ENCODE results near the gene TIAL1. TPM values are rescaled to one million over a fixed set of nuclear protein-coding genes. Genes with fewer than 3 reads are reported as not detected.
A peak's percentile ranks its signal among the peaks of the same experiment; 100 is the strongest.

The TIAL1 gene
- total and polyA plus RNA-seq, 7 donors = 29.4 to 132 (median 68.3) TPM

- H3K27me3 ChIP-seq = no peaks in the 10 kb centered on the region
- peaks cover 0 to 6% (median 2%) of the 10 kb centered on the region in 4 donors for H3K4me1 ChIP-seq
- intact Hi-C loops (cut with DNase I) = loop anchor here (2.0 to 5.0 kb wide), 2 partner anchors 118 to 249 kb away; partner anchors contain the start of gene INPP5F
- no peak overlapping the region for H3K4me3 ChIP-seq
- H3K27ac ChIP-seq = no peak overlapping the region
- WGBS, 2 donors = 90 to 91% methylated on average over 4 of the region's 4 CpGs
- DNase-seq = no peak
- H3K36me3 ChIP-seq = no peaks in the 10 kb centered on the region
- TF ChIP-seq POLR2A (IDR thresholded peaks at IDR 0.05) (no peak), POLR2AphosphoS5 (IDR thresholded peaks at IDR 0.05) (no peak), EP300 (IDR thresholded peaks at IDR 0.05) (no peak), CTCF (IDR thresholded peaks at IDR 0.05) (no peak)
- no peaks in the 10 kb centered on the region for H3K9me3 ChIP-seq
These were observed 12.8 kb upstream of the TIAL1 start for GRCh38 chr10:119609516-119609915.

GRCh38 chr10:119608316-119609155 lies 11.8 kb upstream of the TIAL1 start:
- Histone ChIP-seq H3K27me3 (no peaks in the 10 kb centered on the region), H3K4me3 (peak overlapping the region in 1 of 4 donors; percentile 15), H3K27ac (no peak overlapping the region), H3K9me3 (no peaks in the 10 kb centered on the region), H3K36me3 (no peaks in the 10 kb centered on the region), H3K4me1 (peaks cover 0 to 6% (median 2%) of the 10 kb centered on the region in 4 donors)
- DNase-seq = peak; percentile 79
- intact Hi-C loops (cut with DNase I) = loop anchor here (2.0 to 5.0 kb wide), 2 partner anchors 119 to 250 kb away; partner anchors contain the start of gene INPP5F
- WGBS, 2 donors = 21 to 30% methylated on average over 15 of the region's 15 CpGs
- peak; percentile 53 to 67 (median 61) for TF ChIP-seq CTCF (IDR thresholded peaks at IDR 0.05)
- TF ChIP-seq POLR2A (IDR thresholded peaks at IDR 0.05) = no peak

GRCh38 chr10:119604468-119604867 lies 7.7 kb upstream of the TIAL1 start:
- H3K36me3 ChIP-seq = no peaks in the 10 kb centered on the region
- H3K4me3 ChIP-seq = no peak overlapping the region
- no peak overlapping the region for H3K27ac ChIP-seq
- H3K9me3 ChIP-seq = no peaks in the 10 kb centered on the region
- intact Hi-C loops (cut with DNase I) = no loop called here
- H3K4me1 ChIP-seq = peaks cover 0 to 6% (median 2%) of the 10 kb centered on the region in 4 donors
- TF ChIP-seq POLR2A (IDR thresholded peaks at IDR 0.05) (no peak), EP300 (IDR thresholded peaks at IDR 0.05) (no peak), CTCF (IDR thresholded peaks at IDR 0.05) (no peak), POLR2AphosphoS5 (IDR thresholded peaks at IDR 0.05) (no peak)
- no peak for DNase-seq
- H3K27me3 ChIP-seq = no peaks in the 10 kb centered on the region

- no peak for DNase-seq
- Histone ChIP-seq H3K36me3 (no peaks in the 10 kb centered on the region), H3K27ac (no peak overlapping the region), H3K4me1 (peaks cover 0 to 4% (median 3%) of the 10 kb centered on the region in 4 donors), H3K9me3 (no peaks in the 10 kb centered on the region), H3K27me3 (no peaks in the 10 kb centered on the region), H3K4me3 (no peak overlapping the region)
- intact Hi-C loops (cut with DNase I) = no loop called here
- 72% methylated on average over 2 of the region's 2 CpGs for WGBS, 2 donors
- TF ChIP-seq POLR2AphosphoS5 (IDR thresholded peaks at IDR 0.05) = no peak
- peak in 3 of 4 experiments; percentile 20 to 42 (median 33) for TF ChIP-seq CTCF (IDR thresholded peaks at IDR 0.05)
These were observed 5.7 kb upstream of the TIAL1 start for GRCh38 chr10:119602241-119603095.
